ENCODE results near the gene PCDHGA12.

DNA sequence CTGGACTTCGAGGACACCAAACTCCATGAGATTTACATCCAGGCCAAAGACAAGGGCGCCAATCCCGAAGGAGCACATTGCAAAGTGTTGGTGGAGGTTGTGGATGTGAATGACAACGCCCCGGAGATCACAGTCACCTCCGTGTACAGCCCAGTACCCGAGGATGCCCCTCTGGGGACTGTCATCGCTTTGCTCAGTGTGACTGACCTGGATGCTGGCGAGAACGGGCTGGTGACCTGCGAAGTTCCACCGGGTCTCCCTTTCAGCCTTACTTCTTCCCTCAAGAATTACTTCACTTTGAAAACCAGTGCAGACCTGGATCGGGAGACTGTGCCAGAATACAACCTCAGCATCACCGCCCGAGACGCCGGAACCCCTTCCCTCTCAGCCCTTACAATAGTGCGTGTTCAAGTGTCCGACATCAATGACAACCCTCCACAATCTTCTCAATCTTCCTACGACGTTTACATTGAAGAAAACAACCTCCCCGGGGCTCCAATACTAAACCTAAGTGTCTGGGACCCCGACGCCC lies 46.8 kb downstream of the PCDHGA12 start:
- no peak for TF ChIP-seq POLR2AphosphoS5 (IDR thresholded peaks at IDR 0.05; ENCODE audit: low read depth, low read length)
- TF ChIP-seq TAF1 (IDR thresholded peaks at IDR 0.05; ENCODE audit: borderline replicate concordance, low read depth, low read length) = no peak
- TF ChIP-seq POLR2A (IDR thresholded peaks at IDR 0.05; ENCODE audit: low read depth, low read length) = no peak
